GM12874 (cell line): ENCODE results near the gene GNB1L.

ENCODE experiments used
- TF ChIP-seq, protein P1 (sequence below): IDR thresholded peaks from 2 replicates; pipeline ENCODE4 v1.5.1; 2011; ENCODE audit warnings: low read depth, mild to moderate bottlenecking, control low read depth, low read length, moderate library complexity; ENCODE audit not compliant: insufficient read depth

Gene GNB1L

DNA sequence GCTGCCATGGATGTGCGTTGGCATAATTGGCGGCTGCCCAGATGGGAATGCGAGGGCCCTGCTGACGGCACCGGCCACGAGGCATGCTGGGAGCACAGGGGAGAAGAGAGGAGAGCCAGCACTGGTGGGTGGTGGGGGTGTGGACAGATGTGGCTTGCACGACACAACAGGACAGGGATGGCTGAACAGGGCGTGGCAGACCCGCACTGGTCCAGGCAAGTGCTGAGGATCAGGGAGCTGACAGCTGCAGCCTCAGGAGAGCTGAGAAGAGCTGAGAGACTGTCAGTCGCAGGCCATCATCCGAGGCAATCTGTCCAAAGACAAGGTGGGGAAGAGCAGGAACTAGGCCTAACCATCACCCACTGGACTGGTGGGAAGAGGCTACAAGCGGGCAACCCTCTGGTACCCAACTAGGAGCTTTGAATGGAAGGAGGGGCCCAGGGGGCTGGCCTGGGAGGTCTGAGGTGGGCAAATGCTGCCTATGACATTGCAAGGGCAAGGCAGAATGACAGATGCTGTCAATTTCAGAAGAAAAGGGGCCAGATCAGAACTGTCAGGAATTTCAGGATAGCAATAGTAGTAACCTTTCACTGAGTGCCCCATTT is 2.4 kb downstream of the GNB1L start:
- TF ChIP-seq, protein P1, sequence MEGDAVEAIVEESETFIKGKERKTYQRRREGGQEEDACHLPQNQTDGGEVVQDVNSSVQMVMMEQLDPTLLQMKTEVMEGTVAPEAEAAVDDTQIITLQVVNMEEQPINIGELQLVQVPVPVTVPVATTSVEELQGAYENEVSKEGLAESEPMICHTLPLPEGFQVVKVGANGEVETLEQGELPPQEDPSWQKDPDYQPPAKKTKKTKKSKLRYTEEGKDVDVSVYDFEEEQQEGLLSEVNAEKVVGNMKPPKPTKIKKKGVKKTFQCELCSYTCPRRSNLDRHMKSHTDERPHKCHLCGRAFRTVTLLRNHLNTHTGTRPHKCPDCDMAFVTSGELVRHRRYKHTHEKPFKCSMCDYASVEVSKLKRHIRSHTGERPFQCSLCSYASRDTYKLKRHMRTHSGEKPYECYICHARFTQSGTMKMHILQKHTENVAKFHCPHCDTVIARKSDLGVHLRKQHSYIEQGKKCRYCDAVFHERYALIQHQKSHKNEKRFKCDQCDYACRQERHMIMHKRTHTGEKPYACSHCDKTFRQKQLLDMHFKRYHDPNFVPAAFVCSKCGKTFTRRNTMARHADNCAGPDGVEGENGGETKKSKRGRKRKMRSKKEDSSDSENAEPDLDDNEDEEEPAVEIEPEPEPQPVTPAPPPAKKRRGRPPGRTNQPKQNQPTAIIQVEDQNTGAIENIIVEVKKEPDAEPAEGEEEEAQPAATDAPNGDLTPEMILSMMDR = no peak

DNA sequence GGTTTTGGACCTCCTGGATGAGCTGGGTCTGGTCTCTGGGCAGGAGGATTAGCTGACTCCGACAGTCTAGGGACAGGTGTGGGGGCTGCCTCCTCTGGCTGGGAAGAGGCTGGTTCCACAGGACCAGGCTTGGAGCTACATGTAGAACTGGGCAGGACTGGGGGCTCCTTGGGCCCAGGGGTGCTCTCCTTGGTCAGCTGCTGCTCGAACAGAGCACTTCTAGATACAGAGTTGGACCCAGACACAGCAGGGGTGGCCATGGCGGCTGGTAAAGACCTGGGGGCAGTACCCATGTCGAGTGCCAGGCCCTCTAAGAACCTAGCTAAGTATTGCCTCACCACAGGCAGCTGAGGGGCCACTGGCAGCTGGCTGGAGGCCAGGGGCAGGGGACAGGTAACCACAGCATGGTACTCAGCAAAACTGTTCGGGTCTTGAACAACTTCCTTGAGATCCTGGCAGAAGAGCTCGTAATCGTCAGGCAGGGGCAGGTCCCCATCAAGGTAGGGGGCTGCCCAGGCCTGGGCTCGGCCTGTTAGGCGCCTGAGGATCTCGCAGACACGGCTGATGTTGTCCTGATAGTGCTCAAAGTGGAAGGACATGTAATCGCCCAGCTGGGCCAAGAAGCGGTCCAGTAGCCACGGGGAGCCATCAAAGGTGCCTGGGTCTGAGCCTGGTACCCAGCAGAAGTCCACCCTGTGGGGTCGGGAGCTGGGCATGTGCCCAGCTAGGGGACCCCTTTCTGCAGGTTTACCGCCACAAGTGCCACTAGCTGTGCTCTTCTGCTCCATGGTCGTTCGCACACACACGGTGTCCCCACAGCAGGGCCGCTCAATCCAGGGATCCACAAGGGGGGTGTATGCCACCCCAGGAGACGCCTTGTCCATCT is 3.1 kb downstream of the GNB1L start:
- TF ChIP-seq, protein P1 = no peak

DNA sequence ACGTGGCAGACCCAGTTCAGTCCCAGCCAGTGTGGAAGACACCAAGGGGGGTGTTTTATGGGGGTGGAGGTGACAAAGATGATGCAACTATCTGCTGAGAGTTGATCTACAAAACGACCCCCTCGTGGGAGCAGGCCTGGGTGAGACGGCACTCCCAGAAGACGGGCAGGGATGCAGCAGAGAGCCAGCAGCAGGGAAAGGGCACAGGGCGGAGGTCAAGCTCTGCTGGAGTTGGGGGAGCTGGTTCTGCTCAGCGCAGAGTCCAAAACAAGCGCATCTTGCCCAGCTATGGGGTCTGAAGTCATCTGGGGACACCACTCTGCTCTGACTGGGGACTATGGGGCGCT is 3.9 kb downstream of the GNB1L start:
- TF ChIP-seq, protein P1 = no peak

DNA sequence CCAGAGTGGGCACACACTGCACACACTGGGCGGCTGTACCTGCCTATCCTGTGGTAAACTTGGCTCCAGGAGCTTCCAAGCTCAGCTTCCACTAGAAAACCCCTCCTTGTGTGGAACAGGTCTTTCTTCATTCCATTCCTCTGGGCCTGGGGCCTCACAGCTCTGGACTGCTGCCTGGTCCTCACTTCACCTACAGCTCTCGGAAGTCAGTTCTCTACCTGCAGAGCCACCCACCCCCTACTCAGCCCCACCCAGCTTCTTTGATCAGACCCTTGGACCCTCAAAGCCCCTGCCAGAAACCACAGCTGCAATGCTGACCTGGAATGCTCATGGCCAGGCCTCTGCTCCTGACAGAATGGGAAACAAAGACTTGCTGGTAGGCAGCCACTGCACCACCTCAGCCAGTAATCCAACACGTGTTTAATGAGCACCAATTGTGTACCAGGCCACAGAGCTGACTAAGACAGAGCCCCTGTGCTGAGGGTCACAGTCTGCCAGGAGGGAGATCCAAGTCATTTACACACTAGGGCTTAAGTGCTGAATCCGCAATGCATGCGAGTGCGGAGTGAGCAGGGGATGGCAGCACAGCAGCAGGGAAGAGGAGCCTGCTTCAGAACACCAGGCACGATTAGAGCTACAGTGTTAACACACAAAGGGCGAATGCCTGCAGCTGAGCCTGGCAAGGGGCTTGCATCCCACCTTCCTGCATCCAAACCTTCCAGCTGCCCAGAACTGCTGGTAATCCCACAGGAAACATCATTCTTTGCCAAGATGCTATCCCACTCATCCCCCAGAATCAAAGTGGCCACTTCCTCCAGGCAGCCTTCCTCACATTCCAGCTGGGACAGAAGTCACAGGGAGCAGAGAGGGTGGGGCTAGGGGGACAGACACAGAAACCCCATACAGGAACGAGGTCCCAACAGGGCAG is 4.6 kb downstream of the GNB1L start:
- TF ChIP-seq, protein P1 = no peak

DNA sequence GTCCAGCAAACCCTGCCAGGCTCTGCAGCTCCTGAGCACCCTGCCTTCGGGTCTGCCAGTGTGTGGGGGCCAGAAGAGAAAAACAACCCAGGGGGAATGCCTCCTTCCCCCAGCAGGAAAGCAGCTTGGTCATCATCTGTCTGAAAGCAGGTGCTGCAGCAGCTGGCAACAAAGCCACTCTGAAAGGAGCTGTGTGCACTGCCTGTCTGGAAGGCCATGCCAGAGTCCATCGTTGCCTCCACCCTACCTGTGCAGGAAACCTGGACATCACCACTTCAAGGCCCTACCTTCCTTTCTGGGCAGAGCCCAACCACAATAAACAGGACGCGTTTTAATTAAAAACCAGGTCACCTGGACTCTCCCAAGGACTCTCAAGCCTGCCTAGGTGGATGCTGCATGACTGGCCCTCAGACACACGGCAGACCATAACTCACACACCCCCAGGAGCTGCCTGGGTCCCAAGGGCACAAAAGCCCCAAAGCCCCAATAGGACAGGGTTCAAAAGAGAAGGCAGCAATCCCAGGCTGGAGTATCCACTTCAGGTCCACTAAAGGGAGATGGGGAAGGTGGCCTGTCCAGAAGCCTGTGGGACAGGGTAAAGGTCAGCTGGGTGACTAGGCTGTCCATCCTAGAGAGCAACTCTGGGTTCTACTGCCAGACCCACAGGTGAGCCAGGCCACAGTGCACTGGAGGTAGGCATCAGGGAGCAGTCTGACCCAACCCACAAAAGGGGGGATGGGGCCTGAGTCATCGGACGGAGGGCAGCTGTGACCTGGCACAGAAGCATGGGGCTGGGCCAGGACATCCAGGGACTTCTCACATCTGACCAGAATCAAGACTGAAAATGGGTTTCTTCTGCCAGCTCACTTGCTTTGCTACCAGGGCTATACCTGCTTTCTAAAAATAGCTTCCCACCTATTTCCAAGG is 6.1 kb downstream of the GNB1L start:
- TF ChIP-seq, protein P1 = no peak

DNA sequence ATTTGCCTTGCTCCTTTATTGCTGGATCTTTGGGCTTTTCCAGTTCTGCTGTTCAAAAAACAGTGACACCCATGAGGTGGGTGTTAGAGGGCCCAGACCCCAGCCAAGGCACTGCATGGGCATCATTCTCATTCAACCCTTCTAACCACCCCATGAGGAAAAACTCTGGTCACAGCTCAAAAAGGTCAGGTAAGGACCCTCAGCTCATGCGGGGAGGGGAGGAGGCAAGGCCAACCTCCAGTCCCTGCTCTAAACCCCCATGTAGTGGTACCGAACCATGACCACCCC is 7.4 kb downstream of the GNB1L start:
- TF ChIP-seq, protein P1 = no peak
